ENCODE measurements around the gene MYO18B.

The MYO18B gene

GRCh38 chr22:25853501-25854284 lies 111.7 kb downstream of the MYO18B start:
- DNase-seq: no peak

DNA sequence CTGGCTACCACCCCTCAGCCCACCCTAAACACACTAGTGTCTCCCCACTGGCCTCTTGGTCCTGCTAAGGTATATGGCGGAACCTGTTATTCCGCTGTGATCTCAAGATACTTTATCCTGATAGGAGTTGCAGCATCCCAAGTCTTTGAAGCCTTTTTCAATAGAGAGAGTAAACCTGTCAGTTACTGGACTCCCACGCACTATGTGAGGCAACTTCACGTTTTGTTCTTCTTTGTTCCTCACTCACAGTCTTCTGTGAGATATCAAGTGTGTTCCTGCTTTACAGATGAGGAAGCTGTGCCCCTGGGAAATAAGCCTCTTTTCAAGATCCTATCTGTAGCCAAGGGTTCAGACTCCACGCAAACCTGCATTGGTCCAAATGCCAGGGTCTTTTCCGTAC lies 127.8 kb downstream of the MYO18B start:
- no peak for DNase-seq

DNA sequence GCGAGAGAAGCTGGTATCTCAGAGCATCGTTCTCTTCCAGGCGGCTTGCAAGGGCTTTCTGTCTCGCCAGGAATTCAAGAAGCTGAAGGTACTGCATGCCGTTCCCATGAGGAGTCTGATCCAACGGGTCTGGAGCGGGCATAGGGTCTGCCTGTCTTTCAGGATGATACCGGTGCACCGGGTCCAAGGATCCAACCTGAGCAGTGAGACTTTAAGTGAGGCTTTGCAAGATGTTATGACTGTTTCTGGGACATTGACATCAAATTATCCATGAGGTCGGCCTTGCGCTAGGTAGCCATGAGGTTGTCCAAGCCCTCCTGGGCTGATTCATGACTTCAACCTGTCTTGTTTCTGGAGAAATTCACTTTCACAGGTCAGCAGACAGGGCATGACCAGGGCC lies 132.3 kb downstream of the MYO18B start:
- no peak for DNase-seq

DNA sequence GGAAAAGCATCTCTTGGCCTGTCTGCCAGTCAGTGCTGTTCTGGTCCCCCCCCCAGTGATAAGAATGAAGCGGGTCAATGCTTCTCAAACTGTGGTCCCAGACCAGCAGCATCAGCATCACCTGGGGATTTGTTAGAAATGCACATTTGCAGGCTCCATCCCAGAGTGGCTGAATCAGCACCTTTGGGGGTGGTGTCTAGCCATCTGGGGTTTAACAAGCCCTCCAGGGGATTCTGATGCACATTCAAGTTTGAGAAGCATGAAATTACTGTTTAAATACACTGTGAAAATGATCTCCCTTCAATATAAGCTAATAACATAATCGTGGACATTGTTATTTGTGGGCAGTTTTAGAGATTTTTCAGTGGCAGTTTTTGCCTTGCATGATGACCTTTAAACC lies 133.5 kb downstream of the MYO18B start:
- DNase-seq: no peak

- DNase-seq: no peak
Measured at GRCh38 chr22:25876871-25877270, 134.9 kb downstream of the MYO18B start.

GRCh38 chr22:25878933-25879332 lies 136.9 kb downstream of the MYO18B start:
- no peak for DNase-seq

DNA sequence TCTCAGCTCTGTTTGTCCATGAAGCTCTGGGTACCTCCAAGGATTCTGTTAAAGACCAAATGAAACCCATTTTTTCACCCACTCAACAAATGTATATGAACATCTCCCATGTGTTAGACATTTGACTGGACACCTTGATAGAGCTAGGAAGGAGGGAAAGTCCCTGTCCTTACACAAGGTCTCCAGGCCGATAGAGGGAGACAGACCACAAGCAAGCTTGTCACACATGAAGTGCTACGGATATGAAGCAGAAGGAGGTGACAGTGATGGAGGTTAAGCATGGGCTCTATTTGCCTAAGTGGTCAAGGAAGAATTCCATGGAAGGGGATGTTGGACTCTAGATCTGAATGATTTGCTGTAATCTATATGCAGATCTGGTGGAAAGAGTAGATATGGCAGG lies 138.5 kb downstream of the MYO18B start:
- DNase-seq: no peak

GRCh38 chr22:25881210-25881755 lies 139.3 kb downstream of the MYO18B start:
- DNase-seq: no peak

GRCh38 chr22:25882360-25882759 lies 140.4 kb downstream of the MYO18B start:
- no peak for DNase-seq

- DNase-seq: no peak
Measured at GRCh38 chr22:25883482-25884033, 141.6 kb downstream of the MYO18B start.

- no peak for DNase-seq
Measured at GRCh38 chr22:25884121-25884520, 142.1 kb downstream of the MYO18B start.

GRCh38 chr22:25888399-25889054 lies 146.5 kb downstream of the MYO18B start:
- DNase-seq: no peak

GRCh38 chr22:25890651-25891050 lies 148.7 kb downstream of the MYO18B start:
- DNase-seq: no peak

- DNase-seq: no peak
Measured at GRCh38 chr22:25892678-25893077, 150.7 kb downstream of the MYO18B start.

- no peak for DNase-seq
Measured at GRCh38 chr22:25895678-25896077, 153.7 kb downstream of the MYO18B start.

- no peak for DNase-seq
Measured at GRCh38 chr22:25896098-25896497, 154.1 kb downstream of the MYO18B start.

GRCh38 chr22:25896592-25896991 lies 154.6 kb downstream of the MYO18B start:
- no peak for DNase-seq

- DNase-seq: no peak
Measured at GRCh38 chr22:25898707-25899365, 156.8 kb downstream of the MYO18B start.

DNA sequence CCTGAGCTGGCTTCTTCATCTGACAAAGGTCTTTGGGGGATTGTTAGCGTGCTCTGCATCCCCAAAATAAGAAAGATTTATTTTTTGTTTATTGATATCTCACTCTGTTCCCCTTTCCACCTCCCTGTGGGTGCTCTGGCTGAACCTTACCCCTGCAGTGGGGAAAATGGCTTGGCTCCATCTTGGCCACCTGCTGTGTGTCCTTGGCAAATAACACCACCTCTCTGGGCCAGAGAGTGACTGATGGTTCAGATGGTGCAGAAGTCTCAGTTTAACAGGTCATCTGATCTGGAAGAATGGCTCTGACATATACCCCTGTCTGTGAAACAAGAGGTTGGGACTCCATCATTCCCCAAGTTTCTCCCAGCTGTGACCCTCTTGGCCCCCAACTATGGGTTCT lies 157.6 kb downstream of the MYO18B start:
- DNase-seq: no peak

- no peak for DNase-seq
Measured at GRCh38 chr22:25900390-25900789, 158.4 kb downstream of the MYO18B start.

GRCh38 chr22:25900880-25901279 lies 158.9 kb downstream of the MYO18B start:
- no peak for DNase-seq

- DNase-seq: no peak
Measured at GRCh38 chr22:25902402-25902801, 160.4 kb downstream of the MYO18B start.

DNA sequence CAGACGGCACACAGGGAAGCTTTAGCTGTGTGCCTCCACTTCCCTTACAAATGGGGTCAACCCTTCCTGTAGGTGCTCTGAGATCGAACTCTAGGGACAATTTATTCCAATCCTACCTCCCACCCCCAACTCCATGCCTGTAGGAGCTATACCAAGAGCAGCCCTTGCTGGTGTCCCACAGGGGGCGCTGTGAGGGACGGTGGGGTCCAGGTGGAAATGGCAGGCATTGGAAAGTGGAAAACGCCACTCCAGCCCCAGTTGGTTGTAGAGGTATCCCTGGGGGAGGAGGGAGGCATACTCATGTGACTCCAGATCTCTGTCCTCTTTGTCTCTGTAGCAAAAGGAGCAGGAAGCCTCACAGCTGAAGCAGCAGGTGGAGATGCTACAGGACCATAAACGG lies 161.3 kb downstream of the MYO18B start:
- no peak for DNase-seq
